ENCODE data around the gene ONECUT3.

GRCh38 chr19:1739960-1740629 lies 13.2 kb upstream of the ONECUT3 start:
- TF ChIP-seq CTCF (IDR thresholded peaks at IDR 0.05) (no peak), POLR2A (IDR thresholded peaks at IDR 0.05) (no peak)
